IPS DF 6.9 (cell line): ENCODE data around the gene TTC22.
A peak's percentile ranks its signal among the peaks of the same experiment; 100 is the strongest.

Experiments
- DNase-seq: peaks from one replicate; pipeline ENCODE4 v3.0.0-alpha.2; 2013; ENCODE audit warnings: low read depth, low spot score
- H3K27ac ChIP-seq: one replicate; pipeline ENCODE4 v1.5.1; 2013; ENCODE audit warnings: low read length, control low read depth
- H3K27me3 ChIP-seq: 2 replicates; pipeline ENCODE4 v1.6.1; 2013; ENCODE audit warnings: mild to moderate bottlenecking, low read length; ENCODE audit not compliant: control insufficient read depth, insufficient read depth
- H3K36me3 ChIP-seq: 2 replicates; pipeline ENCODE4 v1.6.1; 2013; ENCODE audit warnings: low read length; ENCODE audit not compliant: control insufficient read depth, insufficient read depth
- H3K4me1 ChIP-seq: 2 replicates; pipeline ENCODE4 v1.6.1; 2013; ENCODE audit warnings: low read length; ENCODE audit not compliant: control insufficient read depth, insufficient read depth
- H3K4me3 ChIP-seq: 2 replicates; pipeline ENCODE4 v1.5.1; 2013; ENCODE audit warnings: mild to moderate bottlenecking, low read length
- H3K9me3 ChIP-seq: 2 replicates; pipeline ENCODE4 v1.6.1; 2013; ENCODE audit warnings: low read length, inconsistent platforms; ENCODE audit not compliant: control insufficient read depth, insufficient read depth
- WGBS: extraction: QIAGEN DNeasy Blood & Tissue Kit; methylation state at CpG from one replicate; pipeline ENCODE4 v1.1.7; 2013; ENCODE audit warnings: mixed read lengths, missing lambda C conversion rate; ENCODE audit not compliant: insufficient read length, insufficient coverage; 5-methylcytosine and 5-hydroxymethylcytosine counted together

TTC22 gene

DNA sequence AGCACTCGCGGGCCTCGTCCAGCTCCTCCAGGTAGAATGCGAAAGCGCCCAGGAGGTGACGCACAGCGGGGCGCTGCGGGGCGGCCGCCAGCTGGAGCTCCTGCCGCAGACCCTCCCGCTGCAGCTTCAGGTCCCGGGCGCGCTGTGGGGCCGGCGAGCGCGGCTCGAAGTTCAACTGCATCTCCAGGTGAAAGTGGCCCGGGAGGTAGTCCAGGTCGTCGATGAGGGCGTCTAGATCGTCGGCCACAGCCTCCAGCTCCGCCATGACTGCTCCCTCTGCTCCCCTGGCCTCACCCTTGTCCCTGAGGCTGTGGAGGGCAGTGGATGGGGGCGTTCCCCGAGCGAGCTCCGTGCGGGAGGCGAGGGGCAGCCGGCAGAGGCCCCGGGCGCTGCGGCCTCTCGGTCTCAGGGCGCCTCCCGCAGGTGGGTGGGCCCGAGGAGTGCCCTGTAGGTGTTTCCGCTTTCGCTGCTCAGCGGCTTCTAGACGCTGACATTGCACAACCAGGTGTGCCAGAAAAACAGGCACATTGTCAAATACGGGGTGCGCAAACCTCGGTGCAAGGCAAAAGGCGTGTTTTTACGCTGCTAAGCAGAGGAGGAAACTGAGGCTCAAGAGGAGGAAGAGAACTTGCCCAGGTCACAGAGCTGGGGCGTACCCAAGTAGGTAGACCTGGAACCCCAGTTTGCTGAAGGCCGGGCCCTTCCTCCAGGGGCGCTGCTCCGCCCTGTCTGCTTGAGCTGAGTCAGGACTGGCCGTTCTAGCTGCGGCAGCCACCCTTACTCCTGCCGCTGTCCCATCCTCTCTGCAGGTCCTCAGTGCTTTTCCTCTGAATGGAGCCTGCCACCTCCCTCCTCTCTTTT lies at the start of gene TTC22:
Gene TTC22, minus strand, starts transcription at position 425 of the 861 bp plus-strand sequence. Its CDS starts 160 bp downstream, at position 265.
- DNase-seq: no peak
- WGBS: no CpG with 5 or more reads among the region's 58 CpGs
- no peaks in the 10 kb centered on the region for H3K36me3 ChIP-seq
- no peaks in the 10 kb centered on the region for H3K9me3 ChIP-seq
- H3K27ac ChIP-seq: no peak within 1 kb of the TSS
- H3K4me3 ChIP-seq: peak within 1 kb of the TSS; percentile 18; the same call in 1 of the 2 replicates
- H3K27me3 ChIP-seq: no peaks in the 10 kb centered on the region; the same call in 1 of the 2 replicates
- no peaks in the 10 kb centered on the region for H3K4me1 ChIP-seq

DNA sequence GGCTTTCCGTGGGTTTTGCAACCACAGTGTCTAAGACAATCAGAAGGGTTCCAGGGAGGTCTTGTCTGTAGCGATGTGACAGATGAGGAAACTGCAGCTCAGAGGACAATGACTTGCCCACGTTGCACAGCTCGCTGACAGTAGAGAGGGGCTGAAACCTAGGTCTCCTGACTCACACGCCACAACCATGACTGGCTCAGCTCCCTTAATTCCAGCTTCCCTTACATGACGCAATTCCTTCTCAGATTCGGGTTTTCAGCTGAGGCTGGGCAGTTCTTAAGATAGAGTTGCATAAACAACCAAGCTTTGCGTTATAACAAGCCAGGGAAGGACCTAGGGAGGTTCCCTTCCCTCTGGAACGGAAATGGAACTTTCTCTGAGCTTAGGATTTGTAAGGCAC lies 49.6 kb upstream of the TTC22 start:
- no CpG with 5 or more reads among the region's 9 CpGs for WGBS
- Histone ChIP-seq H3K27me3 (no peaks in the 10 kb centered on the region), H3K4me3 (no peak overlapping the region), H3K4me1 (no peaks in the 10 kb centered on the region), H3K27ac (no peak overlapping the region), H3K36me3 (peaks cover 56% of the 10 kb centered on the region), H3K9me3 (no peaks in the 10 kb centered on the region)
- DNase-seq: no peak

DNA sequence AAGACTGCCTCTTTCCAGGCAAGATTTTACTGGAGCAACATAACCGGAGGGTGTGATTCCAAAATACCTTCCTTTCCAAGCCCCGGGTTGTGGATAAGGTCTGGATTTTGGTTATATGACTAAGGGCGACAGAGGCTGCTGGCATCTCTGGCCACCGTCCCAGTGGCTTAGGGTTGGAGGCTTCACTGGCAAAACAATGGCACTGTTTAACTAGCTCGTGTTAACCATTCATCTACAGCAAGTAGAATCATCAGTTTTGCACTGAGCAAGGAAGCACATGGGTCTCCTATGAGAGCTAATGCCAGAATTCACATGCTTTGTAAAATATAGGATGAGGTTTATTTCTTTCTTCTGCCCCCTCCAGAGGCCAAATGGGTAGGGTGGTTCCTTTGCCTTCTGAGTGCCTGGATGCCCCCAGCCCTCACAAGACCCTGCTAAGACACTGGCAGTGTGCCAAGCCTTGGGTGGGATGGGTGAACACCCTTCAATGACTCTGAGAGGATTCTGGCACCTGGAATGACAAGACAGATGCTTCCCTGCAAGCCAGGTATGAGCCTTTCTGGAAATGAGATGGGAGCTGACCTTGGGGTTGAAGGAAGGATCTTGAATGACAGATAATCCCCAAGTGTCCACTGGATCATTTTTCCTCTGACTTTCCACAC lies 49.1 kb upstream of the TTC22 start:
- no peak for DNase-seq
- Histone ChIP-seq H3K36me3 (peaks cover 56% of the 10 kb centered on the region), H3K4me1 (no peaks in the 10 kb centered on the region), H3K27me3 (no peaks in the 10 kb centered on the region), H3K9me3 (no peaks in the 10 kb centered on the region), H3K4me3 (no peak overlapping the region), H3K27ac (no peak overlapping the region)
- WGBS: no CpG with 5 or more reads among the region's 5 CpGs

DNA sequence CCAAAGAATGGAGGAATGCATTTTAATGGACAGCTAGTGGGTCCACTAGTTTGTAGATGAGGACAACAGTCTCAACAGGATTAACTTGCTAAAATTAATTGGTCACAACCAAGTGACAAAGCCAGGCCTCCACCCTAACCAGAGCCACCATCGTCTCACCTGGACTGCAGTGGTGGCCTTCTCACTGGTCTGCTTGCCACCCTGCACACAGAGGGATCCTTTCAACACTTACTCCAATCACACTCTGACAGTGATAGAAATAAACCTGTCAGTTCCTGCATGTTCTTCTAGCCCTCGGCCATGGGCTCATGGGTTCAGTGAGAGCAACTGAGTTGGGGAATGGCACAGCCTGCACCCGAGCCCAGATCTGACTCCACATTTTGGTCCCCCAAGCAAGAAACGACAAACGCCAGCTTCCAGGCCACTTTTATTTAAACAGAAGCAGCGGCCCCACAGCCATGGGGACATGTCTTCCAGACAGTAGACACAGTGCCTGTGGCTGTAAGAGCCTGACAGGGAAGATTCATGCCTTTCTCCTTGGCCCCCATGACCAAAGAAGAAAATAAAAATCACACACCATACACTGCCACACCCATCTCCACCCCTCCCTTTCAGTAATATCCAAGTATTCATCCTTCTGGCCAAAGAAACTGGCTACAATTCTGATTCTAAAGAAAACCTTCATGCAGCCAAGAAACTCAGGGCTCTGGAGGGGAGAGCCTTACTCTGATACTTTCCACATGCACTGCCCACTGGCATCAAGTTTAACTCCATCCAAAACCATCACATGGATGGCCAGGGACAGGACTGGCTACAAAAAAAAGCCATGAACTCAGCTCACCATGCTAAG lies 48.3 kb upstream of the TTC22 start:
- Histone ChIP-seq H3K9me3 (no peaks in the 10 kb centered on the region), H3K27ac (no peak overlapping the region), H3K4me3 (no peak overlapping the region), H3K27me3 (no peaks in the 10 kb centered on the region), H3K36me3 (peaks cover 53% of the 10 kb centered on the region), H3K4me1 (no peaks in the 10 kb centered on the region)
- no peak for DNase-seq
- WGBS: no CpG with 5 or more reads among the region's 6 CpGs

DNA sequence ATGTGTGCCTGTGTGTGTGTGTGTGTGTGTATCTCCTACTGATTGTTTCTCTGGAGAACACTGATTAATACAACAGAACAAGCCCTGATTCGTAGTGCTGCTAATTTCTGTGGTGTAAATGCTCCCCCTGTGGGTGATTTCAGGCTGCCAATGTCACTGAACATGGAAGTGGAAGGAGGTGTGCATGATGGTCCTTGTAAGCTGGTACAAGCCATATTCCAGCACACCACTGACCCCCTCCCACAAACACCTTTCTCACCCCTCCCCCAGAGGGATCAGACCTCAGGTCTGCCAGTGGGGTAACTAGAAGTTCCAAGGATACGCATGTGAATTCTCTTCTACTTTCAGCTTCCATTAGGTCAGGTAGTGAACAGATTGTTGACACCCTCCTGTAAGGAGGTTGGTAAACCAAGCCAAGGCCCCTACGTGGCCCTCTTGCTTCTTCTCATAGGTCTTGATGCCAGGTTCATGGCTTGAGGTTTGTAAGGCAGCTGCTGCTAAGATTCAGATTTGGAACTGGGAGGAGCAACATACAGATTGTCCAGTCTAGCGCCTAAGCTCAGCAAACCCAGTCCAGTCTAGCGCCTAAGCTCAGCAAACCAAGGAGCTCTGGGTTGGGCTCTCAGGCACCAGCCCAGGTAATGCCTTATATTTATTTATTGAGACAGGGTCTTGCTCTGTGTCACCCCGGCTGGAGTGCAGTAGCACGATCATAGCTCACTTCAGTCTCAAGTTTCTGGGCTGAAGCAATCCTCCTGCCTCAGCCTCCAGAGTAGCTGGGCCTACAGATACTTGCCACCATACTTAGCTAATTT lies 47.2 kb upstream of the TTC22 start:
- Histone ChIP-seq H3K27ac (no peak overlapping the region), H3K27me3 (no peaks in the 10 kb centered on the region), H3K4me1 (no peaks in the 10 kb centered on the region), H3K36me3 (peaks cover 42% of the 10 kb centered on the region), H3K4me3 (no peak overlapping the region), H3K9me3 (no peaks in the 10 kb centered on the region)
- no CpG with 5 or more reads among the region's 7 CpGs for WGBS
- DNase-seq: no peak

DNA sequence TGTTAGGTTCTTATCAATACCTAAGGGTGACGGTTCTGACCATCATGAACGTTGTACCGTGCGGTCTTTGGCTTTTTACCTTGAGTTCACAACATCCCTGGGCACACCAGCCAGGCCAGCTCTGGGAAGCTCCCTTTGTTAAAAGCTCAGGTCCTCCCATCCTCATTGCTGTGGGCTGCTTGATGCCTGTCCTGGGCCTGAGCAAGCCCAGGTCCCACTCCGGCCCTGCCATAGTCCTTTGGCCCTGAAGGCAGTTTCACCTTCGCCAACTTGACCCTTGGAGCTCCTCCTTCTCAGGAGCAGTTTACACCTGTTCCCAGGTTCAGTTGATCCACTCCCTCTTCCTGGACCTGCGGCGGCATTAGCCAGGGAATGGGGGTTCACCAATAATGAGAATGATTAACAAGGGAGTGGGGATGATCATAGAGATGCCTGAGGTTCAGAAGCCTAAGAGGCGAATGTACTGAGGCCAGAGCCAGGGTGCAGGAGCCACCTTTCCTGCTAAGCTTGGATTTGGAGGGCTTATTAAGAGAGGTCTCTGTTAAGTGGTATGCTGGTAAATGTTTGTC lies 45.7 kb upstream of the TTC22 start:
- no peaks in the 10 kb centered on the region for H3K27me3 ChIP-seq
- WGBS: no CpG with 5 or more reads among the region's 9 CpGs
- no peak overlapping the region for H3K4me3 ChIP-seq
- DNase-seq: no peak
- H3K9me3 ChIP-seq: no peaks in the 10 kb centered on the region
- peaks cover 28% of the 10 kb centered on the region for H3K36me3 ChIP-seq
- no peaks in the 10 kb centered on the region for H3K4me1 ChIP-seq
- H3K27ac ChIP-seq: no peak overlapping the region

DNA sequence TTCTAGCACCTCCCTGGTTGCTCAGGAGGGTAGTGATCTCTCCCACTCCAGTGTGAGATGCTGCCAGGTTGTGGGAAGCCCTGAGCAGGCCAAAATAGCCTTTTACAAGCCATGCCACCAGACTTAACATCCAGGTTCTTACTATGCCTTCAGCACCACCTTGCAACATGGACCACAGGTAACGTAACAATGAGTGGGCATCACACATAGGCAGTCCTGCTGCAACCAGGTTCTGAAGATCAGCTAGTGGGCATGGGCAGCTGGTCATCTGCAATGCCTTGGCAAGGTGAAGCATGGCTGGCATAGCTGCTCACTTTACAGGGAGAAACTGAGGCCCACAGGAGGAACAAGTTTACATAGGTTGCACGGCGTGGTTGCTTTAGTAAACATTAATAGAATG lies 45.2 kb upstream of the TTC22 start:
- DNase-seq: no peak
- no CpG with 5 or more reads among the region's 3 CpGs for WGBS
- Histone ChIP-seq H3K27ac (no peak overlapping the region), H3K36me3 (peaks cover 23% of the 10 kb centered on the region), H3K4me1 (no peaks in the 10 kb centered on the region), H3K9me3 (no peaks in the 10 kb centered on the region), H3K27me3 (no peaks in the 10 kb centered on the region), H3K4me3 (no peak overlapping the region)

DNA sequence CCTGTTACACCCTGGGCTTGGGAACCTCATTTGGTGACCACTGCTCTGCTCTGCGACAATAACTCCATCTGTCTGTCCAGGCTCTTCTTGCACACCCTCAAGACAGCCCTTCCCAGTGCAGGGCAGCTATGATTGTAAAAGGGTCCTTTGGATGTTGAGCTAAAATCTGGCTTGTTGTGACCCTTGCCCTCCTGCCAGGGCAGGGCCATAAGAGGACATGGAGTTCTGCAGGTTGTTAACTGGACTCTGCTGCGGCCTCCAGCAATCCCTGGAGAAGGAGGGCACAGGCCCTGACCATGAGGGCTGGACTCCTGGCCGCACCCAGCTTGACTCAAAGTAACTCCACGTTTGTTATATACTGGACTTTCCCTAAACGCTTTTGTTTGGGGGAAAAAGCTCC lies 44.6 kb upstream of the TTC22 start:
- no CpG with 5 or more reads among the region's 5 CpGs for WGBS
- DNase-seq: no peak
- peaks cover 17% of the 10 kb centered on the region; the same call in 1 of the 2 replicates for H3K36me3 ChIP-seq

DNA sequence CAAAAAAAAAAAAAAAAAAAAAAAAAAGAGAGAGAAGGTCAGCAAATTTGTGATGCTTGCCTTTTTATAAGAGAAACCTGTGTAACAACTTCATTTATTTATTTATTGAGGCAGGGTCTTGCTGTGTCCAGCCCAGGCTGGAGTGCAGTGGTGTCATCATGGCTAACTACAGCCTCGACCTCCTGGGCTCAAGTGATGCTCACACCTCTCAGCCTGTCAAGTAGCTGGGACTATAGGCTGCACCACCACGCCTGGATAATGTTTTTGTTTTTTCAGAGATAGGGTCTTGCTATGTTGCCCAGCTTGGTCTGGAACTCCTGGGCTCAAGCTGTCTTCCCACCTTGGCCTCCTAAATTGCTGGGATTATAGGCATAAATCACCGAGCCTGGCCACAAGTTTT lies 43.4 kb upstream of the TTC22 start:
- H3K27me3 ChIP-seq: no peaks in the 10 kb centered on the region
- no peak overlapping the region for H3K27ac ChIP-seq
- DNase-seq: no peak
- no CpG with 5 or more reads among the region's 3 CpGs for WGBS
- peaks cover 8% of the 10 kb centered on the region; the same call in 1 of the 2 replicates for H3K36me3 ChIP-seq
- no peak overlapping the region for H3K4me3 ChIP-seq
- no peaks in the 10 kb centered on the region for H3K4me1 ChIP-seq
- no peaks in the 10 kb centered on the region for H3K9me3 ChIP-seq

More for the DNA sequence above, 44.6 kb upstream of the TTC22 start:
- no peaks in the 10 kb centered on the region for H3K9me3 ChIP-seq
- H3K27me3 ChIP-seq: no peaks in the 10 kb centered on the region
- H3K27ac ChIP-seq: no peak overlapping the region
- H3K4me3 ChIP-seq: no peak overlapping the region
- no peaks in the 10 kb centered on the region for H3K4me1 ChIP-seq
